Activated B cell treated with CpG ODN at 0.5 μM for 24 hours (primary cell): ENCODE data around the gene DOCK3. TPM values are rescaled to one million over a fixed set of nuclear protein-coding genes. Genes with fewer than 3 reads are reported as not detected.
"Not testable (repeated sequence)": the region's sequence is repeated elsewhere in the genome, so short reads cannot be mapped to it uniquely, and the experiment has no call there.

Source experiments
- ATAC-seq: fragments of 200-7000 bp; cut with Tn5 transposase; one replicate; pipeline ENCODE4 v1.10.0; 2021; ENCODE audit warnings: low read depth, mild to moderate bottlenecking, moderate library complexity
- CTCF ChIA-PET: fragments of 350-600 bp; sonication (Branson Sonifier 250); formaldehyde crosslinking; loops from one replicate; lab custom pipeline; 2021; ENCODE audit warnings: antibody characterized with exemption; lab: Charles Lee
- POLR2A ChIA-PET: fragments of 350-600 bp; sonication (Branson Sonifier 250); formaldehyde crosslinking; loops from one replicate; lab custom pipeline; 2021; ENCODE audit warnings: antibody characterized with exemption; lab: Charles Lee
- DNase-seq: peaks from one replicate; pipeline ENCODE4 v3.0.0; 2022
- H3K27ac Mint-ChIP-seq: one replicate; pipeline ENCODE4 v1.8.0; 2020; ENCODE audit warnings: mixed read lengths
- H3K27me3 Mint-ChIP-seq: one replicate; pipeline ENCODE4 v1.8.0; 2021; ENCODE audit warnings: mixed read lengths
- H3K36me3 Mint-ChIP-seq: one replicate; pipeline ENCODE4 v1.8.0; 2021; ENCODE audit warnings: low read depth, mixed read lengths
- H3K4me1 Mint-ChIP-seq: one replicate; pipeline ENCODE4 v1.8.0; 2021; ENCODE audit warnings: mixed read lengths
- H3K4me3 Mint-ChIP-seq: one replicate; pipeline ENCODE4 v1.8.0; 2020; ENCODE audit warnings: mild to moderate bottlenecking, mixed read lengths
- H3K9me3 Mint-ChIP-seq: one replicate; pipeline ENCODE4 v1.8.0; 2020; ENCODE audit warnings: mixed read lengths
- intact Hi-C: fragments of 100-400 bp; cut with micrococcal nuclease; formaldehyde crosslinking; loops from one replicate; pipeline ENCODE4 v1.15.1; 2024
- total RNA-seq: library from RNA; stranded (reverse); gene quantifications from 2 replicates; pipeline ENCODE4 v1.2.3, GENCODE V29; 2022
- TF ChIP-seq, protein P1 (sequence below): fragments of 200-600 bp; IDR thresholded peaks from one replicate; pipeline ENCODE4 v1.8.0; 2022; ENCODE audit warnings: antibody characterized with exemption, mild to moderate bottlenecking

The DOCK3 gene
- total RNA-seq, 1 donor from 2014 or later = 0.04 TPM

DNA sequence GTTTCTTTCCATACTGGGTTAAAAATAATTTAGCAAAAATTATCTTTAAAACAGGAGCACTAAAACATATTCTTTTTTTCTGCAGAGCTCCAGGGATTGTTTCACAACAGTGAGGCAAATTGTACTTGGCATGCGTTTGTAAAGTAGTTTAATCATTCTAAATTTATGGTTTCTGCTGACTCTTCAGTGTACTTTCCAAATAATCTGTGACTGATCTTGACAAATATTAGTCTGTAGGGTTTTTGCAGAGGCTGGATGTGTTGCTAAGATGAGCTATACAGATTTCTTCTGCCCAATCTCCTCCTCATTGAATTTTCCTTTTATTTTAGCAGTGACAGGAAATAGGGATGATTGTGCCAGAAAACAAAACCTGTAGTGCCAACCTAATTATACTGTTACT is 382.4 kb downstream of the DOCK3 start:
- no peak for DNase-seq
- Mint-ChIP-seq H3K36me3 (no peaks in the 10 kb centered on the region), H3K27ac (no peak overlapping the region), H3K4me3 (no peak overlapping the region), H3K9me3 (no peaks in the 10 kb centered on the region), H3K27me3 (peaks cover 3% of the 10 kb centered on the region), H3K4me1 (no peaks in the 10 kb centered on the region)
- TF ChIP-seq, protein P1, sequence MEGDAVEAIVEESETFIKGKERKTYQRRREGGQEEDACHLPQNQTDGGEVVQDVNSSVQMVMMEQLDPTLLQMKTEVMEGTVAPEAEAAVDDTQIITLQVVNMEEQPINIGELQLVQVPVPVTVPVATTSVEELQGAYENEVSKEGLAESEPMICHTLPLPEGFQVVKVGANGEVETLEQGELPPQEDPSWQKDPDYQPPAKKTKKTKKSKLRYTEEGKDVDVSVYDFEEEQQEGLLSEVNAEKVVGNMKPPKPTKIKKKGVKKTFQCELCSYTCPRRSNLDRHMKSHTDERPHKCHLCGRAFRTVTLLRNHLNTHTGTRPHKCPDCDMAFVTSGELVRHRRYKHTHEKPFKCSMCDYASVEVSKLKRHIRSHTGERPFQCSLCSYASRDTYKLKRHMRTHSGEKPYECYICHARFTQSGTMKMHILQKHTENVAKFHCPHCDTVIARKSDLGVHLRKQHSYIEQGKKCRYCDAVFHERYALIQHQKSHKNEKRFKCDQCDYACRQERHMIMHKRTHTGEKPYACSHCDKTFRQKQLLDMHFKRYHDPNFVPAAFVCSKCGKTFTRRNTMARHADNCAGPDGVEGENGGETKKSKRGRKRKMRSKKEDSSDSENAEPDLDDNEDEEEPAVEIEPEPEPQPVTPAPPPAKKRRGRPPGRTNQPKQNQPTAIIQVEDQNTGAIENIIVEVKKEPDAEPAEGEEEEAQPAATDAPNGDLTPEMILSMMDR = no peak
- intact Hi-C loops = no loop called here
- ChIA-PET CTCF (no interaction called here), POLR2A (no interaction called here)
- no peak for ATAC-seq

DNA sequence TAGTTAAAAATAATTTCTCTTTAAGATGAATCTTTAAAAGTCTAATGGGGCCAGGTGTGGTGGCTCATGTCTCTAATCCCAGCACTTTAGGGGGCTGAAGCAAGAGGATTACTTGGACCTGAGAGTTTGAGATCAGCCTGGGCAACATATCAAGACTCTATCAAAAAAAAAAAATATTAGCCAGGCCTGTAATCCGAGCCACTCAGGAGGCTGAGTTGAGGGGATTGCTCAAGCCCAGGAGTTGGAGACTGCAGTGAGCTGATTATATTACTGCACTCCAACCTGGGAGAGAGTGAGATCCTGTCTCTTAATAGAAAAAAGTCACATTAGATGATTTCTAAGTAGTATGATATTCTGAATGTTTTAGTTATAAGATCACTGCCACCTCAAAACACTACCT is 388.3 kb downstream of the DOCK3 start:
- intact Hi-C loops = no loop called here

DNA sequence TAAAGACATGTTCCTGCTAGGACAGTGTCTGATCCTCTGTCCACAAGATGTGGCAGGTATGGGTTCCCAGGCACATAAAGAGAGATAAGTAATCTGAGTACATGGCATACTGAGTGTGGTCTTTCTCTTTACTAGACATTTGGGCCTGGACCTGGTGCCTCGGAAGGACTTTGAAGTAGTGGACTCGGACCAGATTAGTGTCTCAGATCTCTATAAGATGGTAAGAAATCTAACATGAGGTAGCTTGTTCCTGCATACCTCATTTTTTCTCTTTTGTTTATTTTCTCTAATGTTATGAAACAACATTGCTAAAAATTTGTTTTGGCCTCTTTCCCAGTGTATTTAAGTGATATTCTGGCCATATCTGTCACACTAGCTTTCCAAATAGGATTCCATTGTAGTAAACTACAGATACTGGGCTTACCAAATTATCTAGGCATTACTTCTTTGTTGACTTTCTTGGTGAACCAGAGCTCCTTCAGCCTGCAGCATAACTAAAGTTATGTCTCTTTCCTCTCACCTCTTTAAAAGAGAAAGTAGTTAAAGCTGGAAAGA is 400.6 kb downstream of the DOCK3 start:
- CTCF ChIA-PET = no interaction called here
- no peak for DNase-seq
- TF ChIP-seq, protein P1 = no peak
- no peaks in the 10 kb centered on the region for H3K4me1 Mint-ChIP-seq
- POLR2A ChIA-PET = no interaction called here
- H3K4me3 Mint-ChIP-seq = no peak overlapping the region
- intact Hi-C loops = no loop called here
- H3K27ac Mint-ChIP-seq = no peak overlapping the region
- H3K9me3 Mint-ChIP-seq = no peaks in the 10 kb centered on the region
- H3K36me3 Mint-ChIP-seq = no peaks in the 10 kb centered on the region
- H3K27me3 Mint-ChIP-seq = peaks cover 1% of the 10 kb centered on the region
- no peak for ATAC-seq

More for the DNA sequence above, 388.3 kb downstream of the DOCK3 start:
- Mint-ChIP-seq H3K4me1 (no peaks in the 10 kb centered on the region), H3K4me3 (no peak overlapping the region), H3K27ac (no peak overlapping the region), H3K9me3 (no peaks in the 10 kb centered on the region), H3K36me3 (no peaks in the 10 kb centered on the region), H3K27me3 (peaks cover 5% of the 10 kb centered on the region)
- TF ChIP-seq, protein P1 = no peak
- CTCF ChIA-PET = no interaction called here
- ATAC-seq (no peak), DNase-seq (no peak)
- POLR2A ChIA-PET = no interaction called here

DNA sequence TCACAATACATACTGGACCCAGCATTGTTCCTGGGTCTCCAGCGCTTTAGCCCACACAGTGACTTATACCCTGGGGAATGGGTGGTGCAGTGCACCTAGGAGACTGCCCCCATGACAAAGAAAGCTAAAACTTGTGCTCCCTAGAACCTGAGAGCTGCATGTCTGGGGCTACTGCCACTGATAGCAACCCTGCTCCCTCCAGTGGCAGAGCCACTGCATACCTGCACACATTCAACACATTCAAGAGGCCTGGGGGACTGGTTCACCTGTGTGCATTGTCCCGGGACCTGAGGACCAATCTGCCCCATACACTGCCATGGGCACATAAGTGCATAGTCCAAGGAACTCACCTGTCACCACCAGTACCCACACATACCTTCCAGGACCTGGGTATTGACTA is 407.6 kb downstream of the DOCK3 start:
- intact Hi-C loops = no loop called here
- CTCF ChIA-PET = no interaction called here
- H3K27ac Mint-ChIP-seq = no peak overlapping the region
- H3K36me3 Mint-ChIP-seq = no peaks in the 10 kb centered on the region
- H3K4me1 Mint-ChIP-seq = no peaks in the 10 kb centered on the region
- no peak for DNase-seq
- H3K27me3 Mint-ChIP-seq = no peaks in the 10 kb centered on the region
- H3K4me3 Mint-ChIP-seq = no peak overlapping the region
- no peak for ATAC-seq
- TF ChIP-seq, protein P1 = no peak
- H3K9me3 Mint-ChIP-seq = peaks cover 29% of the 10 kb centered on the region
- POLR2A ChIA-PET = no interaction called here

DNA sequence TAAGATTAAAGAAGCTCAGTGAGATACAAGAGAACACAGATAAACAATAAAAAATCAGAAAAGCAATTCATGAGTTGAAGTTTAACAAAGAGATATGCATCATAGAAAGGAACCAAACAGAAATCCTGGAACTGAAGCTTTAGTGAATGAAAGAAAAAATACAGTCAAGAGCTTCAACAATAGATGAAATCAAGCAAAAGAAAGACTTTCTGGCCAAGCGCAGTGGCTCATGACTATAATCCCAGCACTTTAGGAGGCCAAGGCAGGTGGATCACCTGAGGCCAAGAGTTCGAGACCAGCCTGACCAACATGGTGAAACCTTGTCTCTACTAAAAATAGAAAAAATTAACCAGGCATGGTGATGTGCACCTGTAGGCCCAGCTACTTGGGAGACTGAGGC is 408.8 kb downstream of the DOCK3 start:
- TF ChIP-seq, protein P1 = no peak
- H3K36me3 Mint-ChIP-seq = no peaks in the 10 kb centered on the region
- no peak for DNase-seq
- H3K4me3 Mint-ChIP-seq = no peak overlapping the region
- intact Hi-C loops = no loop called here
- ChIA-PET POLR2A (no interaction called here), CTCF (no interaction called here)
- H3K9me3 Mint-ChIP-seq = peaks cover 29% of the 10 kb centered on the region
- H3K27me3 Mint-ChIP-seq = peaks cover 2% of the 10 kb centered on the region
- no peak overlapping the region for H3K27ac Mint-ChIP-seq
- H3K4me1 Mint-ChIP-seq = no peaks in the 10 kb centered on the region
- no peak for ATAC-seq

DNA sequence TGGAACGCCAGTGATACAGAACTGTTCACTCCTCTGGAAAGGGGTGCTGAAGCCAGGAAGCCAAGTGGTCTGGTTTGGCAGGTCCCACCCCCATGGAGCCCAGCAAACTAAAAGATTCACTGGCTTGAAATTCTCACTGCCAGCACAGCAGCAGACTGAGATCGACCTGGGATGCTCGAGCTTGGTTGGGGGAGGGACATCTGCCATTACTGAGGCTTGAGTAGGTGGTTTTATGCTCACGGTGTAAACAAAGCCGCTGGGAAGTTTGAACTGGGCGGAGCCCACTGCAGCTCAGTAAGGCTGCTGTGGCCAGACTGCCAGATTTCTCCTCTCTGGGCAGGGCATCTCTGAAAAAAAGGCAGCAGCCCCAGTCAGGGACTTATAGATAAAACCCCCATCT is 417.4 kb downstream of the DOCK3 start:
- ATAC-seq, H3K36me3 Mint-ChIP-seq, H3K27me3 Mint-ChIP-seq, H3K9me3 Mint-ChIP-seq, CTCF ChIA-PET, POLR2A ChIA-PET, H3K27ac Mint-ChIP-seq, intact Hi-C loops, DNase-seq, H3K4me3 Mint-ChIP-seq, H3K4me1 Mint-ChIP-seq: not testable (repeated sequence)

DNA sequence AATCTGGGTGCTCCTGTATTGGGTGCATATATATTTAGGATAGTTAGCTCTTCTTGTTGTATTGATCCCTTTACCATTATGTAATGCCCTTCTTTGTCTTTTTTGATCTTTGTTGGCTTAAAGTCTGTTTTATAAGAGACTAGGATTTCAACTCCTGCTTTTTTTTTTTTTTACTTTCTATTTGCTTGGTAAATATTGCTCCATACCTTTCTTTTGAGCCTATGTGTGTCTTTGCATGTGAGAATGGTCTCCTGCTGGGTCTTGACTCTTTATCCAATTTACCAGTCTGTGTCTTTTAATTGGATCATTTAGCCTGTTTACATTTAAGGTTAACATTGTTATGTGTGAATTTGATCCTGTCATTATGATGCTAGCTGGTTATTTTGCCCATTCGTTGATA is 420.1 kb downstream of the DOCK3 start:
- H3K4me3 Mint-ChIP-seq, CTCF ChIA-PET, H3K27me3 Mint-ChIP-seq, H3K4me1 Mint-ChIP-seq, H3K9me3 Mint-ChIP-seq, POLR2A ChIA-PET, H3K36me3 Mint-ChIP-seq, H3K27ac Mint-ChIP-seq, intact Hi-C loops, ATAC-seq, DNase-seq: not testable (repeated sequence)
